ENCODE results near the gene HJURP.

Gene HJURP

GRCh38 chr2:233814056-233814835 lies 40.1 kb downstream of the HJURP start:
- no peak for DNase-seq (ENCODE audit: low read depth)

- no peak for DNase-seq (ENCODE audit: low read depth)
These were observed 40.9 kb downstream of the HJURP start for GRCh38 chr2:233813236-233814055.

GRCh38 chr2:233811732-233812131 lies 42.6 kb downstream of the HJURP start:
- DNase-seq (ENCODE audit: low read depth): no peak

- DNase-seq (ENCODE audit: low read depth): no peak
These were observed 43.2 kb downstream of the HJURP start for GRCh38 chr2:233811087-233811486.

- DNase-seq (ENCODE audit: low read depth): no peak
These were observed 44.0 kb downstream of the HJURP start for GRCh38 chr2:233810385-233810784.

- no peak for DNase-seq (ENCODE audit: low read depth)
These were observed 46.1 kb downstream of the HJURP start for GRCh38 chr2:233807966-233808935.

GRCh38 chr2:233807215-233807865 lies 47.0 kb downstream of the HJURP start:
- DNase-seq (ENCODE audit: low read depth): no peak

GRCh38 chr2:233803994-233804393 lies 50.3 kb downstream of the HJURP start:
- no peak for DNase-seq (ENCODE audit: low read depth)

GRCh38 chr2:233803292-233803911 lies 50.9 kb downstream of the HJURP start:
- no peak for DNase-seq (ENCODE audit: low read depth)

GRCh38 chr2:233802132-233802815 lies 52.1 kb downstream of the HJURP start:
- DNase-seq (ENCODE audit: low read depth): no peak

- DNase-seq (ENCODE audit: low read depth): no peak
These were observed 52.8 kb downstream of the HJURP start for GRCh38 chr2:233801357-233802131.

GRCh38 chr2:233800208-233800607 lies 54.1 kb downstream of the HJURP start:
- DNase-seq (ENCODE audit: low read depth): no peak

- no peak for DNase-seq (ENCODE audit: low read depth)
These were observed 54.6 kb downstream of the HJURP start for GRCh38 chr2:233799716-233800115.

GRCh38 chr2:233799087-233799665 lies 55.2 kb downstream of the HJURP start:
- DNase-seq (ENCODE audit: low read depth): no peak

GRCh38 chr2:233798335-233799086 lies 55.8 kb downstream of the HJURP start:
- DNase-seq (ENCODE audit: low read depth): no peak

GRCh38 chr2:233796254-233796653 lies 58.1 kb downstream of the HJURP start:
- DNase-seq (ENCODE audit: low read depth): no peak

- DNase-seq (ENCODE audit: low read depth): no peak
These were observed 58.6 kb downstream of the HJURP start for GRCh38 chr2:233795735-233796171.

- DNase-seq (ENCODE audit: low read depth): no peak
These were observed 60.1 kb downstream of the HJURP start for GRCh38 chr2:233794128-233794658.

All from T follicular helper cell (primary cell).